ENCODE results near the gene MTREX. TPM values are rescaled to one million over a fixed set of nuclear protein-coding genes. Genes with fewer than 3 reads are reported as not detected.

Gene MTREX
- total RNA-seq = 75.7 TPM
- 31.8 TPM for polyA plus RNA-seq
- long read RNA-seq, donor 1 = 0 reads
- long read RNA-seq, donor 2 = 0 reads
- long read RNA-seq, donor 3, full-length matches to known transcripts = 7 of 14 reads
- long read RNA-seq, donor 3, partial matches to known transcripts = 7 of 14 reads
- long read RNA-seq, donor 3, other reads (novel, unspliced or antisense) = 0 of 14 reads
- long read RNA-seq, donor 4, full-length matches to known transcripts = 7 of 25 reads
- long read RNA-seq, donor 4, partial matches to known transcripts = 8 of 25 reads
- long read RNA-seq, donor 4, other reads (novel, unspliced or antisense) = 10 of 25 reads
- long read RNA-seq, donor 5, full-length matches to known transcripts = 11 of 69 reads
- long read RNA-seq, donor 5, partial matches to known transcripts = 58 of 69 reads
- long read RNA-seq, donor 5, other reads (novel, unspliced or antisense) = 0 of 69 reads
- long read RNA-seq, donor 6, full-length matches to known transcripts = 5 of 40 reads
- long read RNA-seq, donor 6, partial matches to known transcripts = 35 of 40 reads
- long read RNA-seq, donor 6, other reads (novel, unspliced or antisense) = 0 of 40 reads
- long read RNA-seq, donor 7, full-length matches to known transcripts = 6 of 24 reads
- long read RNA-seq, donor 7, partial matches to known transcripts = 6 of 24 reads
- long read RNA-seq, donor 7, other reads (novel, unspliced or antisense) = 12 of 24 reads
- long read RNA-seq, donor 8, full-length matches to known transcripts = 2 of 9 reads
- long read RNA-seq, donor 8, partial matches to known transcripts = 7 of 9 reads
- long read RNA-seq, donor 8, other reads (novel, unspliced or antisense) = 0 of 9 reads
- long read RNA-seq, donor 9, full-length matches to known transcripts = 6 of 16 reads
- long read RNA-seq, donor 9, partial matches to known transcripts = 0 of 16 reads
- long read RNA-seq, donor 9, other reads (novel, unspliced or antisense) = 10 of 16 reads
- long read RNA-seq, donor 10, full-length matches to known transcripts = 3 of 8 reads
- long read RNA-seq, donor 10, partial matches to known transcripts = 5 of 8 reads
- long read RNA-seq, donor 10, other reads (novel, unspliced or antisense) = 0 of 8 reads

GRCh38 chr5:55307383-55308253, at the start of gene MTREX, which contains the start of gene DHX29:
MTREX (plus strand) TSS chr5:55307989; CDS start chr5:55308014, 25 bp downstream.
DHX29 (minus strand) TSS chr5:55307694; CDS start chr5:55307573, 121 bp downstream.
- Histone ChIP-seq H3K9me3 (ENCODE audit: control insufficient read depth in 2 of 2, insufficient read depth in 1 of 2, low read length in 1 of 2) (no peaks in the 10 kb centered on the region), H3K36me3 (ENCODE audit: control insufficient read depth in 2 of 2, insufficient read depth in 2 of 2, low read length in 1 of 2) (peaks cover 0 to 5% of the 10 kb centered on the region in 2 donors), H3K27me3 (ENCODE audit: control insufficient read depth in 2 of 2, insufficient read depth in 1 of 2, low read length in 1 of 2) (no peaks in the 10 kb centered on the region), H3K27ac (ENCODE audit: low read depth in 1 of 2, low read length in 1 of 2) (peak within 1 kb of the TSS; percentile 94 to 96), H3K4me3 (ENCODE audit: low read length in 2 of 2) (peak within 1 kb of the TSS; percentile 78 to 87), H3K4me1 (ENCODE audit: control insufficient read depth in 2 of 2, insufficient read depth in 2 of 2, low read length in 2 of 2) (peaks cover 5 to 13% of the 10 kb centered on the region in 2 donors)
- peak; percentile 83 to 97 (median 88) for DNase-seq (ENCODE audit: low read depth in 6 of 9, low spot score in 9 of 9)
- under 1% methylated on average over 62 of the region's 62 CpGs for WGBS

- Histone ChIP-seq H3K27me3 (ENCODE audit: control insufficient read depth in 2 of 2, insufficient read depth in 1 of 2, low read length in 1 of 2) (no peaks in the 10 kb centered on the region), H3K9me3 (ENCODE audit: control insufficient read depth in 2 of 2, insufficient read depth in 1 of 2, low read length in 1 of 2) (no peaks in the 10 kb centered on the region), H3K36me3 (ENCODE audit: control insufficient read depth in 2 of 2, insufficient read depth in 2 of 2, low read length in 1 of 2) (peaks cover 18 to 41% of the 10 kb centered on the region in 2 donors), H3K27ac (ENCODE audit: low read depth in 1 of 2, low read length in 1 of 2) (no peak overlapping the region), H3K4me1 (ENCODE audit: control insufficient read depth in 2 of 2, insufficient read depth in 2 of 2, low read length in 2 of 2) (no peaks in the 10 kb centered on the region), H3K4me3 (ENCODE audit: low read length in 2 of 2) (no peak overlapping the region)
- 95% methylated on average over 3 of the region's 3 CpGs for WGBS
- no peak for DNase-seq (ENCODE audit: low read depth in 6 of 9, low spot score in 9 of 9)
Observed at GRCh38 chr5:55258339-55258738, 49.5 kb upstream of the MTREX start.

DNA sequence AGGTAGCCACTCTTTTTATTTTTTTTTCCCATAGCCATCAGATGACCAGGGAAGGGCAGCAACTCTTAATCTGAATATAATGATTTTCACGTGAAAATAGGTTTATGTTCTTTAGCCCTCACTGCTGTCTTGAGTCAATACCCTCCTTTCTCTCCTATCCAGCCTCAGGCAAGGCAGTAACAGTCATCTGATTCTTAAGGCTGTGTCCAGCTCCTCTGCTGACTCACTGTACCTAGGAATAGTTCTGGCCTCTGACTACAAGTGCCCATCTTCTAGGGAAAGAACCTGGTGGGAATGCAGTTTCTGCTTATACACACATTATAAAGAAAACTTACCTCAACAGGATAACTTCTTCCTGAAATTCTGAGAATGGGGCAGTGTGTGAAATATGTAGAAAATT, 31.0 kb upstream of the MTREX start:
- Histone ChIP-seq H3K36me3 (ENCODE audit: control insufficient read depth in 2 of 2, insufficient read depth in 2 of 2, low read length in 1 of 2) (peaks cover 28 to 70% of the 10 kb centered on the region in 2 donors), H3K4me1 (ENCODE audit: control insufficient read depth in 2 of 2, insufficient read depth in 2 of 2, low read length in 2 of 2) (no peaks in the 10 kb centered on the region), H3K4me3 (ENCODE audit: low read length in 2 of 2) (no peak overlapping the region), H3K27me3 (ENCODE audit: control insufficient read depth in 2 of 2, insufficient read depth in 1 of 2, low read length in 1 of 2) (no peaks in the 10 kb centered on the region), H3K9me3 (ENCODE audit: control insufficient read depth in 2 of 2, insufficient read depth in 1 of 2, low read length in 1 of 2) (no peaks in the 10 kb centered on the region), H3K27ac (ENCODE audit: low read depth in 1 of 2, low read length in 1 of 2) (no peak overlapping the region)
- no peak for DNase-seq (ENCODE audit: low read depth in 6 of 9, low spot score in 9 of 9)
- 100% methylated on average over 1 of the region's 1 CpG for WGBS

GRCh38 chr5:55278778-55279177, 29.0 kb upstream of the MTREX start:
- Histone ChIP-seq H3K4me3 (ENCODE audit: low read length in 2 of 2) (no peak overlapping the region), H3K27ac (ENCODE audit: low read depth in 1 of 2, low read length in 1 of 2) (no peak overlapping the region), H3K4me1 (ENCODE audit: control insufficient read depth in 2 of 2, insufficient read depth in 2 of 2, low read length in 2 of 2) (no peaks in the 10 kb centered on the region), H3K27me3 (ENCODE audit: control insufficient read depth in 2 of 2, insufficient read depth in 1 of 2, low read length in 1 of 2) (no peaks in the 10 kb centered on the region), H3K36me3 (ENCODE audit: control insufficient read depth in 2 of 2, insufficient read depth in 2 of 2, low read length in 1 of 2) (peaks cover 32 to 75% of the 10 kb centered on the region in 2 donors), H3K9me3 (ENCODE audit: control insufficient read depth in 2 of 2, insufficient read depth in 1 of 2, low read length in 1 of 2) (no peaks in the 10 kb centered on the region)
- no peak for DNase-seq (ENCODE audit: low read depth in 6 of 9, low spot score in 9 of 9)
- 97% methylated on average over 4 of the region's 4 CpGs for WGBS

GRCh38 chr5:55286411-55286933, 21.3 kb upstream of the MTREX start:
- 77% methylated on average over 1 of the region's 1 CpG for WGBS
- H3K27me3 ChIP-seq (ENCODE audit: control insufficient read depth in 2 of 2, insufficient read depth in 1 of 2, low read length in 1 of 2) = no peaks in the 10 kb centered on the region
- no peaks in the 10 kb centered on the region for H3K4me1 ChIP-seq (ENCODE audit: control insufficient read depth in 2 of 2, insufficient read depth in 2 of 2, low read length in 2 of 2)
- H3K4me3 ChIP-seq (ENCODE audit: low read length in 2 of 2) = no peak overlapping the region
- H3K36me3 ChIP-seq (ENCODE audit: control insufficient read depth in 2 of 2, insufficient read depth in 2 of 2, low read length in 1 of 2) = peaks cover 17 to 66% of the 10 kb centered on the region in 2 donors
- H3K27ac ChIP-seq (ENCODE audit: low read depth in 1 of 2, low read length in 1 of 2) = no peak overlapping the region
- DNase-seq (ENCODE audit: low read depth in 6 of 9, low spot score in 9 of 9) = no peak
- no peaks in the 10 kb centered on the region for H3K9me3 ChIP-seq (ENCODE audit: control insufficient read depth in 2 of 2, insufficient read depth in 1 of 2, low read length in 1 of 2)

DNA sequence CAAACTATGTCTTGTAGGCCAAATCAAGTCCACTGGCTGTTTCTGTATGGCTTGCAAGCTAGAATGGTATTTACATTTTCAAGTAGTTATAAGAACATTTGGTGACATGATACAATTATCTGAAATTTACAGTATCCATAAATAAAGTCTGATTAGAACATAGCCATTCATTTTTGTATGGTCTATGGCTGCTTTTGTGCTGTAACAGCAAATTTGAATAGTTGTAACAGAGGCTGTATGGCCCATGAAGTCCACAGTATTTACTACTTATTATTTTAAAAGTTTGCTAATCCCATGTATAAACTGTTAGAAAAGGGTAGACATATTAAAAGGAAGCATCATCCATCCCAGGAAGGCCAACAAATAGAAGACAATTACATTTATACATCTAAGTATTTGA, 18.0 kb upstream of the MTREX start:
- no peaks in the 10 kb centered on the region for H3K27me3 ChIP-seq (ENCODE audit: control insufficient read depth in 2 of 2, insufficient read depth in 1 of 2, low read length in 1 of 2)
- H3K27ac ChIP-seq (ENCODE audit: low read depth in 1 of 2, low read length in 1 of 2) = no peak overlapping the region
- no peaks in the 10 kb centered on the region for H3K9me3 ChIP-seq (ENCODE audit: control insufficient read depth in 2 of 2, insufficient read depth in 1 of 2, low read length in 1 of 2)
- no peak overlapping the region for H3K4me3 ChIP-seq (ENCODE audit: low read length in 2 of 2)
- no peaks in the 10 kb centered on the region for H3K4me1 ChIP-seq (ENCODE audit: control insufficient read depth in 2 of 2, insufficient read depth in 2 of 2, low read length in 2 of 2)
- H3K36me3 ChIP-seq (ENCODE audit: control insufficient read depth in 2 of 2, insufficient read depth in 2 of 2, low read length in 1 of 2) = peaks cover 19 to 72% of the 10 kb centered on the region in 2 donors
- DNase-seq (ENCODE audit: low read depth in 6 of 9, low spot score in 9 of 9) = no peak

- DNase-seq (ENCODE audit: low read depth in 6 of 9, low spot score in 9 of 9) = no peak
- Histone ChIP-seq H3K36me3 (ENCODE audit: control insufficient read depth in 2 of 2, insufficient read depth in 2 of 2, low read length in 1 of 2) (peaks cover 22 to 71% of the 10 kb centered on the region in 2 donors), H3K4me1 (ENCODE audit: control insufficient read depth in 2 of 2, insufficient read depth in 2 of 2, low read length in 2 of 2) (no peaks in the 10 kb centered on the region), H3K9me3 (ENCODE audit: control insufficient read depth in 2 of 2, insufficient read depth in 1 of 2, low read length in 1 of 2) (no peaks in the 10 kb centered on the region), H3K27me3 (ENCODE audit: control insufficient read depth in 2 of 2, insufficient read depth in 1 of 2, low read length in 1 of 2) (no peaks in the 10 kb centered on the region), H3K4me3 (ENCODE audit: low read length in 2 of 2) (no peak overlapping the region), H3K27ac (ENCODE audit: low read depth in 1 of 2, low read length in 1 of 2) (no peak overlapping the region)
- WGBS = 98% methylated on average over 2 of the region's 2 CpGs
Observed at GRCh38 chr5:55290991-55291390, 16.8 kb upstream of the MTREX start.

GRCh38 chr5:55294935-55295334, 12.9 kb upstream of the MTREX start:
- no peaks in the 10 kb centered on the region for H3K9me3 ChIP-seq (ENCODE audit: control insufficient read depth in 2 of 2, insufficient read depth in 1 of 2, low read length in 1 of 2)
- no peak overlapping the region for H3K4me3 ChIP-seq (ENCODE audit: low read length in 2 of 2)
- no peak for DNase-seq (ENCODE audit: low read depth in 6 of 9, low spot score in 9 of 9)
- no peaks in the 10 kb centered on the region for H3K4me1 ChIP-seq (ENCODE audit: control insufficient read depth in 2 of 2, insufficient read depth in 2 of 2, low read length in 2 of 2)
- H3K36me3 ChIP-seq (ENCODE audit: control insufficient read depth in 2 of 2, insufficient read depth in 2 of 2, low read length in 1 of 2) = peaks cover 14 to 47% of the 10 kb centered on the region in 2 donors
- no peaks in the 10 kb centered on the region for H3K27me3 ChIP-seq (ENCODE audit: control insufficient read depth in 2 of 2, insufficient read depth in 1 of 2, low read length in 1 of 2)
- WGBS = 100% methylated on average over 1 of the region's 1 CpG
- no peak overlapping the region for H3K27ac ChIP-seq (ENCODE audit: low read depth in 1 of 2, low read length in 1 of 2)
